SK-N-SH (cell line): ENCODE measurements around the gene CDH23. TPM values are rescaled to one million over a fixed set of nuclear protein-coding genes. Genes with fewer than 3 reads are reported as not detected.

Experiments used
- CTCF ChIA-PET: fragments of 300-600, 350-600 bp; formaldehyde crosslinking; extraction: SDS; loops from one replicate; lab custom pipeline; 2021; lab: Yijun Ruan, JAX
- POLR2A ChIA-PET: fragments of 350-600 bp; sonication (Branson Sonifier 250); formaldehyde crosslinking; extraction: SDS; loops from one replicate; lab custom pipeline; 2020; ENCODE audit warnings: antibody characterized with exemption, inconsistent platforms; lab: Yijun Ruan, JAX
- DNase-seq: peaks from one replicate; pipeline ENCODE4 v3.0.0; 2012
- H2AFZ ChIP-seq: fragments of 200-600 bp; sonication (generic); 2 replicates; pipeline ENCODE4 v1.8.1; 2016; ENCODE audit warnings: antibody characterized with exemption, mild to moderate bottlenecking, low read depth
- H3F3A ChIP-seq: fragments of 200-600 bp; sonication (generic); replicated peaks from 2 replicates; pipeline ENCODE3; 2016; ENCODE audit warnings: antibody characterized with exemption, mild to moderate bottlenecking; ENCODE audit not compliant: insufficient read depth
- H3K27ac ChIP-seq, 2 experiments: fragments of 200-500 bp in 1 of 2; fragments of 200-600 bp in 1 of 2; sonication (Bioruptor generic) in 1 of 2; sonication (generic), shearing (Covaris generic) in 1 of 2; 2 replicates each; pipeline versions ENCODE4 v1.5.1 to v1.6.1; 2014 to 2016; ENCODE audit warnings: low read depth in 2 of 2, inconsistent platforms in 1 of 2, low read length in 1 of 2, mild to moderate bottlenecking in 1 of 2, mixed read lengths in 1 of 2
- H3K27me3 ChIP-seq: fragments of 200-600 bp; sonication (generic), shearing (Covaris generic); 2 replicates; pipeline ENCODE4 v1.6.1; 2016; ENCODE audit warnings: mixed run types; ENCODE audit not compliant: insufficient read depth
- H3K36me3 ChIP-seq, 2 experiments: fragments of 200-500 bp in 1 of 2; fragments of 200-600 bp in 1 of 2; sonication (Bioruptor generic) in 1 of 2; sonication (generic) in 1 of 2; replicated peaks in 1 of 2; 2 replicates each; pipeline versions ENCODE3 to v1.5.1; 2014 to 2016; ENCODE audit warnings: low read length in 1 of 2, mild to moderate bottlenecking in 1 of 2; ENCODE audit not compliant: insufficient read depth in 2 of 2, control insufficient read depth in 1 of 2
- H3K4me1 ChIP-seq, 2 experiments: fragments of 200-500 bp in 1 of 2; fragments of 200-600 bp in 1 of 2; sonication (Bioruptor generic) in 1 of 2; sonication (generic), shearing (Covaris generic) in 1 of 2; 2 replicates each; pipeline versions ENCODE4 v1.5.1 to v1.6.1; 2014 to 2016; ENCODE audit warnings: low read depth in 1 of 2, low read length in 1 of 2, mixed run types in 1 of 2; ENCODE audit not compliant: insufficient read depth in 2 of 2, control insufficient read depth in 1 of 2
- H3K4me2 ChIP-seq: fragments of 200-600 bp; sonication (generic), shearing (Covaris generic); 2 replicates; pipeline ENCODE4 v1.6.1; 2017; ENCODE audit warnings: mixed run types
- H3K4me3 ChIP-seq, 2 experiments: fragments of 200-500 bp in 1 of 2; fragments of 200-600 bp in 1 of 2; sonication (Bioruptor generic) in 1 of 2; sonication (generic), shearing (Covaris generic) in 1 of 2; 2 replicates each; pipeline versions ENCODE4 v1.5.1 to v1.8.1; 2014 to 2016; ENCODE audit warnings: low read depth in 2 of 2, inconsistent platforms in 1 of 2, low read length in 1 of 2, mild to moderate bottlenecking in 1 of 2, mixed read lengths in 1 of 2, moderate library complexity in 1 of 2
- H3K79me2 ChIP-seq: fragments of 200-600 bp; sonication (generic); 2 replicates; pipeline ENCODE4 v1.8.1; 2017; ENCODE audit warnings: mild to moderate bottlenecking; ENCODE audit not compliant: insufficient read depth
- H3K9ac ChIP-seq: fragments of 200-600 bp; sonication (generic); 2 replicates; pipeline ENCODE4 v1.6.1; 2017; ENCODE audit warnings: mixed run types
- H3K9me2 ChIP-seq: fragments of 200-600 bp; sonication (generic); 2 replicates; pipeline ENCODE4 v1.6.1; 2017; ENCODE audit warnings: mixed run types
- H3K9me3 ChIP-seq: fragments of 200-600 bp; sonication (generic); 2 replicates; pipeline ENCODE4 v1.6.1; 2017; ENCODE audit warnings: mixed run types, mild to moderate bottlenecking, moderate library complexity
- H4K20me1 ChIP-seq: fragments of 200-600 bp; sonication (generic); 2 replicates; pipeline ENCODE4 v1.6.1; 2017; ENCODE audit warnings: mild to moderate bottlenecking, mixed run types; ENCODE audit not compliant: insufficient read depth
- CHD2 ChIP-seq: fragments of 150-350 bp; IDR thresholded peaks from 2 replicates; pipeline ENCODE4 v1.6.1; 2018; ENCODE audit warnings: low read length; ENCODE audit not compliant: partially characterized antibody
- CTCF ChIP-seq: fragments of 200-600 bp; sonication (generic); IDR thresholded peaks from 2 replicates; pipeline ENCODE4 v1.6.1; 2017; ENCODE audit warnings: antibody characterized with exemption, mild to moderate bottlenecking, moderate library complexity
- ELF1 ChIP-seq: IDR thresholded peaks from 2 replicates; pipeline ENCODE4 v1.4.0; 2012
- EZH2phosphoT487 ChIP-seq: fragments of 200-600 bp; sonication (generic); IDR thresholded peaks from 2 replicates; pipeline ENCODE4 v1.6.1; 2017; ENCODE audit warnings: low read depth, mixed run types, mild to moderate bottlenecking, antibody characterized with exemption, moderate library complexity, borderline replicate concordance
- FOXM1 ChIP-seq: IDR thresholded peaks from 2 replicates; pipeline ENCODE4 v1.4.0; 2012; ENCODE audit warnings: low read depth, mild to moderate bottlenecking
- GABPA ChIP-seq: IDR thresholded peaks from 2 replicates; pipeline ENCODE4 v1.4.0; 2012; ENCODE audit warnings: low read depth, mild to moderate bottlenecking
- GATA2 ChIP-seq: sonication (generic); formaldehyde crosslinking; IDR thresholded peaks from 2 replicates; pipeline ENCODE4 v1.5.0; 2020; ENCODE audit warnings: mild to moderate bottlenecking, missing genetic modification reagents
- IRF3 ChIP-seq: fragments of 150-350 bp; IDR thresholded peaks from 2 replicates; pipeline ENCODE4 v1.6.1; 2016; ENCODE audit warnings: mild to moderate bottlenecking, low read depth, low read length
- MAX ChIP-seq: IDR thresholded peaks from 2 replicates; pipeline ENCODE4 v1.4.0; 2012; ENCODE audit warnings: low read depth
- MEF2A ChIP-seq: IDR thresholded peaks from 2 replicates; pipeline ENCODE4 v1.4.0; 2012; ENCODE audit warnings: low read depth, borderline replicate concordance
- MXI1 ChIP-seq: IDR thresholded peaks from 2 replicates; pipeline ENCODE4 v1.6.1; 2012; ENCODE audit warnings: mild to moderate bottlenecking, low read depth, low read length, improper control_type of control experiment
- NFIC ChIP-seq: IDR thresholded peaks from 2 replicates; pipeline ENCODE4 v1.4.0; 2012; ENCODE audit warnings: borderline replicate concordance
- PBX3 ChIP-seq: IDR thresholded peaks from 2 replicates; pipeline ENCODE4; 2012
- REST ChIP-seq: IDR thresholded peaks from 2 replicates; pipeline ENCODE4 v1.6.1; 2012; ENCODE audit warnings: mild to moderate bottlenecking, low read depth, low read length, moderate library complexity
- RFX5 ChIP-seq: IDR thresholded peaks from 2 replicates; pipeline ENCODE4 v1.6.1; 2012; ENCODE audit warnings: mild to moderate bottlenecking, improper control_type of control experiment, low read length
- SIN3A ChIP-seq: IDR thresholded peaks from 2 replicates; pipeline ENCODE4 v1.6.1; 2012; ENCODE audit warnings: low read depth, mild to moderate bottlenecking, low read length, moderate library complexity, borderline replicate concordance
- USF1 ChIP-seq: IDR thresholded peaks from 2 replicates; pipeline ENCODE4 v1.4.0; 2012; ENCODE audit warnings: low read depth, borderline replicate concordance
- ZBTB33 ChIP-seq: IDR thresholded peaks from 2 replicates; pipeline ENCODE4 v1.4.0; 2012; ENCODE audit warnings: low read depth, borderline replicate concordance
- WGBS: methylation state at CpG from one replicate; pipeline ENCODE4 v1.1.6; 2017; ENCODE audit warnings: low lambda C conversion rate; 5-methylcytosine and 5-hydroxymethylcytosine counted together
- polyA plus RNA-seq, 3 experiments: library from polyadenylated mRNA; depleted of rRNA; stranded (reverse); fragments of >200 nt; gene quantifications; 2 replicates each; pipeline ENCODE4 v1.2.3, GENCODE V29; 2012

Gene CDH23
- polyA plus RNA-seq, 1 of the 3 experiments (the other 2 are of a cell fraction), result 0.03 TPM

- H3K36me3 ChIP-seq, result no peaks in the 10 kb centered on the region
- no peak overlapping the region for H3K4me3 ChIP-seq
- H3K27me3 ChIP-seq, result no peaks in the 10 kb centered on the region
- H3K9ac ChIP-seq, result no peak overlapping the region
- WGBS, result 61% methylated on average over 5 of the region's 10 CpGs
- H3K79me2 ChIP-seq, result no peaks in the 10 kb centered on the region
- no peak overlapping the region for H2AFZ ChIP-seq
- DNase-seq, result no peak
- POLR2A ChIA-PET, result no interaction called here
- no peaks in the 10 kb centered on the region for H4K20me1 ChIP-seq
- TF ChIP-seq IRF3 (no peak), SIN3A (no peak), PBX3 (no peak), ZBTB33 (no peak), MXI1 (no peak), RFX5 (no peak), USF1 (no peak), GABPA (no peak), EZH2phosphoT487 (no peak), CHD2 (no peak), GATA2 (CRISPR knock-in tag) (no peak), REST (no peak), MAX (no peak), NFIC (no peak), FOXM1 (no peak), MEF2A (no peak), ELF1 (no peak), CTCF (no peak)
- H3K9me2 ChIP-seq, result no peaks in the 10 kb centered on the region
- no peak overlapping the region for H3K27ac ChIP-seq
- no peaks in the 10 kb centered on the region for H3K4me1 ChIP-seq
- no peaks in the 10 kb centered on the region for H3F3A ChIP-seq
- no peaks in the 10 kb centered on the region for H3K9me3 ChIP-seq
- CTCF ChIA-PET, result interaction anchor here (1.0 to 1.5 kb wide), 3 partner anchors 9 to 70 kb away, joined by 3 to 5 read pairs (median 3); no protein-coding TSS in a partner anchor
- no peak overlapping the region for H3K4me2 ChIP-seq
Observed at GRCh38 chr10:71797533-71798307, 401.0 kb downstream of the CDH23 start.
